ENCODE results near the gene CDK6. TPM values are rescaled to one million over a fixed set of nuclear protein-coding genes. Genes with fewer than 3 reads are reported as not detected.

Gene CDK6
- polyA plus RNA-seq, 1 donor (not counting 4 experiments of a cell fraction or from before 2014, with no cell fraction given) = 53.5 TPM

DNA sequence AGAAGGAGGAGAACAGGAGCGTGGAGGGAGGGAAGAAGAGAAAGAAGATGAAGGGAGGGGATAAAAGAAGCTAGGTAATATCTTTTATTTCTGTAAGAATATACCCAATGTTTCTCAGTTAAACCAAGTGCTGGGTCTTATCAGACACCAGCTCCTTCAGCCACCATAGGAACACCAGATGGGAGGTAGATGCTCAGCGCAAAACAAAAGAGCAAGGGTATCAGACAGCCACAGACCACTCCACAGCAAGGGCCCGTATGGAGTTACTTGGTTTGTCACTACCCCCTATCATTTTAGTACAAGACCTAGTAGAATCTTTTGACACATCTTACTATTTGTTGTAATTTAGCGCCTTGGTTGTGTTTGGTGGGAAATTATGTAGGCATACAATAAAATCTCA, 180.3 kb downstream of the CDK6 start:
- dilution Hi-C loops (cut with MboI; ENCODE audit: extremely low pct_ligation_motif_present, low sequenced_read_pairs) = no loop called here
- Histone ChIP-seq H3K79me2 (ENCODE audit: control insufficient read depth, insufficient read depth, low read length) (peaks cover 57% of the 10 kb centered on the region), H4K20me1 (ENCODE audit: control insufficient read depth, extremely low read depth, insufficient read depth, low read length) (no peaks in the 10 kb centered on the region), H3K9me1 (ENCODE audit: control insufficient read depth, extremely low read depth, insufficient read depth, low read length) (no peaks in the 10 kb centered on the region), H3K4me3 (ENCODE audit: control insufficient read depth in 2 of 3, extremely low read depth in 1 of 3, insufficient read depth in 2 of 3, low read depth in 1 of 3, low read length in 3 of 3) (no peak overlapping the region), H2AFZ (ENCODE audit: control insufficient read depth, low read length) (no peak overlapping the region), H3K9ac (ENCODE audit: control insufficient read depth, extremely low read depth, insufficient read depth, low read length) (no peak overlapping the region), H3K27ac (ENCODE audit: control insufficient read depth, insufficient read depth, low read length) (no peak overlapping the region), H3K4me1 (ENCODE audit: control insufficient read depth, extremely low read depth, insufficient read depth, low read length) (no peaks in the 10 kb centered on the region), H3K9me3 (ENCODE audit: control insufficient read depth, low read depth, low read length) (no peaks in the 10 kb centered on the region), H3K4me2 (ENCODE audit: control insufficient read depth, extremely low read depth, insufficient read depth, low read depth, low read length) (no peak overlapping the region), H3K36me3 (ENCODE audit: control insufficient read depth in 2 of 2, extremely low read depth in 1 of 2, insufficient read depth in 2 of 2, low read length in 2 of 2) (peaks cover 10 to 14% of the 10 kb centered on the region in 2 experiments), H3K27me3 (ENCODE audit: control insufficient read depth, extremely low read depth, insufficient read depth, low read length) (no peaks in the 10 kb centered on the region)
- DNase-seq (ENCODE audit: low read depth, low spot score) (no peak), FAIRE-seq (no peak)
- TF ChIP-seq EZH2 (IDR thresholded peaks at IDR 0.05; ENCODE audit: low read length) = no peak
- TF ChIP-seq, protein P1, sequence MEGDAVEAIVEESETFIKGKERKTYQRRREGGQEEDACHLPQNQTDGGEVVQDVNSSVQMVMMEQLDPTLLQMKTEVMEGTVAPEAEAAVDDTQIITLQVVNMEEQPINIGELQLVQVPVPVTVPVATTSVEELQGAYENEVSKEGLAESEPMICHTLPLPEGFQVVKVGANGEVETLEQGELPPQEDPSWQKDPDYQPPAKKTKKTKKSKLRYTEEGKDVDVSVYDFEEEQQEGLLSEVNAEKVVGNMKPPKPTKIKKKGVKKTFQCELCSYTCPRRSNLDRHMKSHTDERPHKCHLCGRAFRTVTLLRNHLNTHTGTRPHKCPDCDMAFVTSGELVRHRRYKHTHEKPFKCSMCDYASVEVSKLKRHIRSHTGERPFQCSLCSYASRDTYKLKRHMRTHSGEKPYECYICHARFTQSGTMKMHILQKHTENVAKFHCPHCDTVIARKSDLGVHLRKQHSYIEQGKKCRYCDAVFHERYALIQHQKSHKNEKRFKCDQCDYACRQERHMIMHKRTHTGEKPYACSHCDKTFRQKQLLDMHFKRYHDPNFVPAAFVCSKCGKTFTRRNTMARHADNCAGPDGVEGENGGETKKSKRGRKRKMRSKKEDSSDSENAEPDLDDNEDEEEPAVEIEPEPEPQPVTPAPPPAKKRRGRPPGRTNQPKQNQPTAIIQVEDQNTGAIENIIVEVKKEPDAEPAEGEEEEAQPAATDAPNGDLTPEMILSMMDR (optimal IDR thresholded peaks at IDR 0.05 in 1 of 3, IDR thresholded peaks at IDR 0.05 in 1 of 3, conservative IDR thresholded peaks at IDR 0.05 in 1 of 3; ENCODE audit: extremely low read depth in 1 of 3, insufficient read depth in 2 of 3, low read length in 3 of 3) = no peak

DNA sequence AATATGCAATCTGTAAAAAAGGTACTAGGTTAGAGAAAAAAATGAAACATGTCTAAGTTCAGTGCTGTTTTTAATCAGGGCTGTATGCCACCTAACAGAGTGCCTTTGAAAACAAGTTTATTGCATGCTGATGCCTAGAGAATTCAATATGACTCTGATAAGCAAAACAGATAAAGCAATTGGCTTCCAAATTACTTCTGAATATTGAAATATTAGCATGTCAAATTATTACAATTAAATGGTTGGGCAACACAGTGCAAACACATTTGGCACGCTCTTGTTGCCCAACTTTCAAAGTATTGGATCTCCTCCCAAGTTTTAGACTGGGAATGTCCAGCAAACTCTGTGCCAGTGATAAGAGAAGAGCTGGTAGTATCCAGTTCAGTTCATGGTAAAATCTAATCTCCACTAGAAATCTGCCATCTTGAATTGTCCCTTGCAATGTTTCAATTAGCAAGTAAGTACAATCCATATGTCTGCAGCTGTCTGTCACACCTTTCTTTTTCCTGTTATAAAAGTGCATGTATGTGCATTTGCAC, 181.0 kb downstream of the CDK6 start:
- no peak overlapping the region for H2AFZ ChIP-seq (ENCODE audit: control insufficient read depth, low read length)
- FAIRE-seq (no peak), DNase-seq (ENCODE audit: low read depth, low spot score) (no peak)
- H3K4me3 ChIP-seq (ENCODE audit: control insufficient read depth in 2 of 3, extremely low read depth in 1 of 3, insufficient read depth in 2 of 3, low read depth in 1 of 3, low read length in 3 of 3) = no peak overlapping the region
- H3K36me3 ChIP-seq (ENCODE audit: control insufficient read depth in 2 of 2, extremely low read depth in 1 of 2, insufficient read depth in 2 of 2, low read length in 2 of 2) = peaks cover 9 to 12% of the 10 kb centered on the region in 2 experiments
- H3K9me3 ChIP-seq (ENCODE audit: control insufficient read depth, low read depth, low read length) = no peaks in the 10 kb centered on the region
- H3K4me1 ChIP-seq (ENCODE audit: control insufficient read depth, extremely low read depth, insufficient read depth, low read length) = no peaks in the 10 kb centered on the region
- no peaks in the 10 kb centered on the region for H3K9me1 ChIP-seq (ENCODE audit: control insufficient read depth, extremely low read depth, insufficient read depth, low read length)
- H3K79me2 ChIP-seq (ENCODE audit: control insufficient read depth, insufficient read depth, low read length) = peaks cover 56% of the 10 kb centered on the region
- H3K9ac ChIP-seq (ENCODE audit: control insufficient read depth, extremely low read depth, insufficient read depth, low read length) = no peak overlapping the region
- dilution Hi-C loops (cut with MboI; ENCODE audit: extremely low pct_ligation_motif_present, low sequenced_read_pairs) = no loop called here
- no peak overlapping the region for H3K27ac ChIP-seq (ENCODE audit: control insufficient read depth, insufficient read depth, low read length)
- no peaks in the 10 kb centered on the region for H4K20me1 ChIP-seq (ENCODE audit: control insufficient read depth, extremely low read depth, insufficient read depth, low read length)
- no peak for TF ChIP-seq EZH2 (IDR thresholded peaks at IDR 0.05; ENCODE audit: low read length)
- TF ChIP-seq, protein P1 (optimal IDR thresholded peaks at IDR 0.05 in 1 of 3, IDR thresholded peaks at IDR 0.05 in 1 of 3, conservative IDR thresholded peaks at IDR 0.05 in 1 of 3; ENCODE audit: extremely low read depth in 1 of 3, insufficient read depth in 2 of 3, low read length in 3 of 3) = no peak
- H3K4me2 ChIP-seq (ENCODE audit: control insufficient read depth, extremely low read depth, insufficient read depth, low read depth, low read length) = no peak overlapping the region
- H3K27me3 ChIP-seq (ENCODE audit: control insufficient read depth, extremely low read depth, insufficient read depth, low read length) = no peaks in the 10 kb centered on the region

All from keratinocyte (primary cell).